Stimulated activated CD8-positive, alpha-beta memory T cell treated with anti-CD3 and anti-CD28 coated beads, Interleukin-15, amount 100 ng/mL, for 1 hour (primary cell): ENCODE measurements around the gene NCOR2.

Experiments
- DNase-seq: peaks from one replicate; pipeline ENCODE4 v3.0.0-alpha.2; 2020; ENCODE audit warnings: low read depth

NCOR2 gene

DNA sequence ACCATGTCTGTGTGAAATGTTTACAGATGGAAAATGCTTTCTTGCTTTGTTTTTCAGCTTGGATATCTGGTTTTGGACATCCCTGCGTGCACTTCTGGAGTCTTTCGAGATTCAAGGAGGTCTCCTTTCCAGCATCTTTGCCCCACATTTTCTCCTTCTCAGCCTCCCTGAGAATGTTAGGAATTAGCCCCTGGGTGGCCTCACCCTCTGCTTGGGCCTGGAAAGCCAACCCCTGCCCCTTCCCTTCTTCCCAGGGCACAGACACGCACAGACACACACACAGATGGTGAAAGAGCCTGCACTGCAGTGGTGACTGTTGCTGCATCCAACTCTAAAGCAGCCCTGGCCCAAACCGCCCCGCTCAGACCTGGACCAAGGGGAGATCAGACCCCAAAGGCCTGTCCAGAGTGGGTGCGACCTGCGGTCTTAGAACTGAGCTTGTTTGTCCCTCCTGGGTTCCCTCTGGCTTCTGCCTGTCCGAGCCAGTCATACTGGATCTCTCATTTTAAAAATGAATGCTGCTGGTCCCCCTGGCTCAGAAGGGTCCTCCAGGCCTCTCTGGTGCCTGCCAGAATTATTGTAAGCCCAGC, 8.7 kb upstream of the NCOR2 start:
- no peak for DNase-seq

DNA sequence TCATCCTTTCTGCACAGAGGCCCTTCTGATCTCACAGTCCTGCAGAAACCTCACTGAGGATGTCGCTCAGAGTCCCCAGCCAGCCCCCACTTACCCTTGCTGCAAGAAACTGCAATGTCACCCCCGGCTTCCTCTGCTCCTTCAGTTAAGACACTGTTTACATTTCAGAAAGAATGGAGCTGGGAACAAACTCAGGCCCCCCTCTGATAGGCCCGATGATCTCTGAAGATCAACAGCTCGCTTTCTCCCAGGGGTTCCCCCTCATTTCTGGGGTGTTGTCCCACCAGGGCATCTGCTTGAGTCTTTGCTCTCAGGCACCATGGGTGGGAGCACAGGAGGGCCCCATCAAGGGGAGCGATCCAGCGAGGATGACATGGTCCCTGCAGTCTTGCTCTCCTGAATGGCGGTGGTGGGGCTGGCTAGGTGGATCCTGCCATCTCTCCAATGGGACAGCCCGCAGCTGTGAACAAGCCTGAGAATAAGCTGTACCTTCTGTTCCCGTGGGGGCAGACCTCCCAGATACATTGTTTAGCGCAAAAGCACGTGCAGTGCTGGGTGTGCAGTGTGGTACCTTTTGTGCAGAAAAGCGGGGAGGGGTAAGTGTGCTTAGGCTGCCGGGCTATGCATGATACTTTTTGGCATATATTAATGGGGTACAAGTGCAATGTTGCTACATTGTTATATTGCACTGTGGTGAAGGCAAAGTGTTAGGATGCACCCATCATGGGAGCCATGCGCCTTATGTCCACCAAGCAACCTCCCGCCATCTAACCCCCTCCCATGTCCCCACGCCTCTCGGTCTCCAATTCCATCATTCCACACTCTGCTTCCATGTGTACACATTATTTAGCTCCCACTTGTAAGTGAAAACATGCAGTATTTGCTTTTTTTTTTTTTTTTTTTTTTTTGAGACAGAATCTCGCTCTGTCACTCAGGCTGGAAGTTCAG, 6.7 kb upstream of the NCOR2 start:
- no peak for DNase-seq

DNA sequence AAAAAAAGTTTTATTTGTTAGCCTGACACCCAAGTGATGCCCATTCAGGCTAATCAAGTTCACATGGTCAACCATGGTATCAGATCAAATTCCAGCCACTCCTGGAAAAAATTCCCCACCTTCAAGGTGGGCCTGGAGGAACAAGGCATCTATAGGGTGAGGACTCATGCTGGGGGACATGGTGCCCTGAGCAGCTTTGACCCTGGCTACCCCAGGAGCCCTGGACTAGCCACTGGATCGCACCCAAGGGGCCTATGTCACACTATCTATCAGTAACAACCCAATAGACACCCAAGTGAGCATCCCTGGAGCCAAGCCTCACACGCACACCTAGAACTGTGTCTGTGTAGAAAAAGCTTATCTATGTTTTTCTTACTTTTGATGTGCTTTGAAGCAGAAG, 4.1 kb upstream of the NCOR2 start:
- DNase-seq: no peak

DNA sequence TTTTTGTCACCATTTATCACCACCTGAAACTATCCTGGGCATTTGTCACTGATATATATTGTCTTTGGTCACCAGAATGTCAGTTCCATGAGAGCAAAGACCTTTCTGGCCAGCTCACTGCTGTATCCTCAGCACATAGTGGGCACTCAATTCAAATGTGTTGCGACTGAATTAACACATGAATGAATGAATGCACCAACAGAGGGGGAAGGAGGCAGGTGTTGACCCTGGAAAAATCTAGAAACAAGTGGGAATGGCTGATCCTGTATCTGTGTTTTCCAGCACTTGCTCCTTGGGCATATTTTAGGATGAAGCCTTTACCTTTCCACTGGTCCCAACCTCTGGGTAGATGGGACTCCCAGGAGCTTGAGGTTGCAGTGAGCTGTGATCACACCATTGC, 3.4 kb upstream of the NCOR2 start:
- no peak for DNase-seq

DNA sequence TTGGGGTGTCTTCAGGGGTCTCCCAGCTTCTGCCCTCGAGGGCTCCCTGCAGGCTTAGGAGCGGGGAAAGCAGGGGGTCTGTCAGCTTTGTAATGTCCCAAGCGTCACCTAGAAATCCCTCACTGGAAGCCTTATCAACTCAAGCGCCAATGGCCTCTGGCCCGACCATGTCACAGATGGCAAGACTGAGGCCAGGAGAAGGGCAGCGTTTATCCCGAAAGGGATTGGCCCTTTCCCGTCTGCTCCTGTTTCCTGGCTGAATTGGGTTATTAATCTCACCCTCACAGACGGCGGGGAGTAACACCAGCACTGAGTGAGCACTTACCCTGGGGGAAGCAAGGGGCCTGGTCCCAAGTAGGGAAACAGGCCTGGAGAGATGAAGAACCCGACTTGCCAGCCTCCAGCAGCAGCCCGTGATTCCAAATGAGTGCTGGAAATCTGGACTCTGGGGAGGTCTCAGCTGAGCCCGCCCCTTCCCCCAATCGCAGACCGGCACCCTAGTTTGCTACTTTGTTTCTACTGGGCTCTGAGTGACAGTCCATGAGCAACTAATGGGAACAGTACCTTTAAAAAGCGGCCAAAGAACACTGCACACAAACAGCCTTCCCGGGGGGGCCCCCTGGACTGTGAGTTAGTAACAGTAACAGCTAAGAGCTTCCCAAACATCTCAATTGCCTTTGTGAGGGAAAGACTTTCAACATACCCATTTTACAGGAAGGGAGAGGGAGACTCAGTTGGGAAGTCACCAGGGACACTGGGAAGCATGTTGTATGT, 2.1 kb upstream of the NCOR2 start:
- no peak for DNase-seq

DNA sequence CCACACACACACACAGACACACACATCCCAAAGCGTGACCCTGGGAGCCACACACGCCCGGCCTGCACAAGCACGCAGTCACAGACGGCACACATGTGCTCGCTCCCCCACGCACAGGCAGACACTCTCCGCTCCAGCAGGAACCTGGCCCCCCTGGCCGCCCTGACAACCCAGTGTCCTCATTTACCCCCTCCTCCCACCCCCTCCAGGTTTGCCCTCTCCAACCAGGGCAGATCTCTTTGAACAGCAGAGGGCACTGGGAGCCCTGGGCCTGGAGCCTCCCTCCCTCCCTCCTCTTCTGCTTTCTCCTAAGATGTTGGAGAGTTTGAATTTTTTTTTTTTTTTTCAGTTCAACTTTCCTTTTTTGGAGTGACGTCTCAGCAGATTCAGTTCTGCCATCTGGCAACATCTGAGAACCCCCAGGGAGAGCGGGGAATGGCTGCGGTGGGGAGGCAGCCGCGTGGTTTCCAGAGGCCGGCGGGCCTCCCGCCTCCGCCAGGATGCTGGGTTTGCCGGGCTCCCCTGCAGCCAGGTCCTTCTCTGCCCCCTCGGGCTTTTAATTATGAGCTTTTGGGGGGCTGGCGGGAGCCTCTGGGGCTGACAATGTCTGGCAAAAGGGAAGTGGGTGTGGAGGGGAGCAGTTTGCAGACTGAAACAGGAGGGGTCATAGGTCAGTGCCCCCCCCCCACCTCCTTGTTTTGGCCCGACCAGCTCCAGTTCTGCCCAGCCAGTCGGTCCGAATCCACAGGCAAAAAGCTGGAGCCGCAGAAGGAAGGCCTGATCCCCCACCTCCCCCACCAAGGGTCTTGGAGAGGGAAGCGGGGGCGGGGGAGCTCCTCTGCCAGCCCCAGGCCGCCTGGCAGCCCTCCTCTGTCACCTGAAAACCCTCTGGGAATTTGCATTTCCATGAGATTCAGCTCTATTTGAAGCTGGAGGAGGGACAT, 1.3 kb upstream of the NCOR2 start:
- no peak for DNase-seq

DNA sequence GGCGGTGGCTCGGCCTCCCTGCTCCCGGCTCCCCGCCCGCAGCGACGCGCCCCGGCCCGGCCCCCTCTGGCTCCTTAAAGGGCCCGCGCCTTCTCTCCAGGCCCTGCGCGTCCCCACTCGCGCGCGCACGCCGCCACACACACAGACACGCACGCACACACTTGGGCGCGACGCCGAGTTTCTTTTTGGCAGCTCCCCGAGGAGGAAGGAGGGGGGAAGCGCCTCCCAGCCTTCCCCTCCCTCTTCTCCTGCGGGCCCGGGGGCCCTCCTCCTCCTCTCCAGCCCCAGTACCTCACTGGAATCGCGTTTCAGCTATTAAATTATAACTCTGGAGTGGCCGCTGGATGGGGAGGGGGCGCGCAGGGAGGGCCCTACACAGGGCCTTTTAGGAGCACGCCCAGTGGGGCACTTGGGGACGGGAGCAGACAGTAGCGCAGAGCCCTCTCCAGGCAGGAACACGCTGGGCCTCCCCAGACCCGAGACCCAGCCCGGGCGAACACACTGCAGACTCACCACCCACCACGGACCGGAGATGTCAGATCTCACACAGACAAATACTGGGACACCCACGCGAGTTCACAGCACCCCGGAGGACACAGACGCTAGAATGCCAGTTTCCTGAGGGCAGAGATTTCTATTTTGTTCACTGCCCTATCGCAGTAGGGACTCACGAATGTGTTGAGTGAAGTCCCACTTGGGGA, 411 bp upstream of the NCOR2 start:
- peak; percentile 58 for DNase-seq

DNA sequence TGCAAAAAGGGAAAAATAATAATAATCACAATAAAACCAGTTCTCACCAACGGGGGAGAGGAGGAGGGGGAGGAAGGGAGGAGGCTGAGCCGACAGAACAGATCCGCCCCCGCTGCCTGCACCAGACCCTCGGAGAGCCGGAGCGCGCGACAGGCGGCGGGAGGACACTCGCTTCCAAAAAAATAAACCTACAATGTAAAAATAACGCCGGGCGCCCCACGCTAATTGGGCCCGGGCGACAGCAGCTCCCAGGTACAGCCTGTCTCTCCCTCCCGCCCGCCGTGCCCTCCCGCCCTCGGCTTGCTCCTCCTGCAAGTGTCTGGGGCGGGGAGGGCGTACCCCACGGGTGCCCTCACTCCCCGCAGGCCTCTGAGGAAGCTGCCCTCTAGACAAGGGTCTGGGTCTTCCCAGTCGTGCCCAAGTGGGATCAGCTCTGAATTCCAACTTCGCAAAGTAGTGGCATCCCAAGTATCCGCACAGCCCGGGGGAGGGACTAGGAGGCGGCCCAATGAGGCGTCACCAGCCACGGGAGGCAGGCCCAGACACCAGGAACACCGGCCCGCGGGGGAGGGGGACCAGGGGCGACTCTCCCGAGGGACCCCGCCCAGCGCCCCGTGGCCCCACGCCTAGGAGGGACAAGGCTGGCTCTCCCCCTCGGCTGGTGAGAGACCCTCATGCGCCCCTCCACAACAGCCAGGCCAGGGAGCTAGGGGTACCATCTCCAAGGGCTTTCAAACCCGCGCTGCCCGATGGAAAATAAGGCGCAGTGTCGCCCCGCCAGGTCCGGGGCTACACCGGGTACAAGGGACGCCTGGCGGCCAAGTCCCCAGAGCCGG, 1.0 kb downstream of the NCOR2 start:
- DNase-seq: peak; percentile 40

DNA sequence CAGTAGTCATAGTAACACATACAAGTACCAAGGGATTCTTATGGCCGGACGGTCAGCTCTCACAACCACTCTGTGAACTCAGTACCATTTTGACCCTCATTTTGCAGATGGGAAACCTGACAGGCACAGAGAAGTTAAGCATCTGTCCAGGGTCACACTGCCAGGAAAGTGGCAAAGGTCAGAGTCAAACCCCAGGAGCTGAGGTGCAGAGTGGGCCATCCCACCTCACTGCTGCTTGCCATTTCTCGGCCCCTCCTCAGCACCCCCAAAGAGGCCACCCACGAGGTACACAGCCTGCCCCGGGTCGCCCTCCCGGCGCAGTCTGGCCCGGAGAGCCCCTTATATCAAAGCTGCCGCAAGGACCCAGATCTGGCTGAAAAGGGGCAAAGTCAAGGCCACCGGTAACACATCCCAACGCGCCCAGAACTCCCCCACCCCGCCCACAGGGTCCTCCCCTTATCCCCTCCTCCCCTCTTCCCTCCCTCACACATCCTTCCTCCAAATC, 1.7 kb downstream of the NCOR2 start:
- no peak for DNase-seq

DNA sequence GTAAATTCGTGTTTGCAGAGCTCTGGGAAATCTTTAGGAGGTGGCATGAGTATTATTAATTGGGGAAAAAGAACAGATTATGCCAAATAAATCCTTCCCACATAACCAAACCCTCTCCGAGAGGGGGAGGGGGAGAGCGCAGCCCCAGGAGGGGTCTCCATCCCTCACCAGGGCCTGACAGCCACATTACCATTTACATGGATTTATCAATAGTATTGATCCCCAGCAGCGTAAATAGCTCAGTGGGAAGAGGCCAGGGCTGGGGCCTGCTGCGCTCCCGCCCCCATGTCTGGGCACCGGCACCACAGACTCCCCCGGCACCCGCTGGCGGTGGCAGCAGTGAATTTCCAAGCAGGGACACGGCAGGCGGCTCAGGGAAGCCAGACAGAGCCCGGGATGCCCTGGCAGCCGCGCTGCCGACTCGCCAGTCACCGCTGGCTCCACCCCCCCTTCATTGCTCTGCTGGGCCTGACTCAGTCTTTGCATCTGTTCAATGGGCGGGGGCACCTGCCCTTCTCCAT, 2.4 kb downstream of the NCOR2 start:
- DNase-seq: no peak

DNA sequence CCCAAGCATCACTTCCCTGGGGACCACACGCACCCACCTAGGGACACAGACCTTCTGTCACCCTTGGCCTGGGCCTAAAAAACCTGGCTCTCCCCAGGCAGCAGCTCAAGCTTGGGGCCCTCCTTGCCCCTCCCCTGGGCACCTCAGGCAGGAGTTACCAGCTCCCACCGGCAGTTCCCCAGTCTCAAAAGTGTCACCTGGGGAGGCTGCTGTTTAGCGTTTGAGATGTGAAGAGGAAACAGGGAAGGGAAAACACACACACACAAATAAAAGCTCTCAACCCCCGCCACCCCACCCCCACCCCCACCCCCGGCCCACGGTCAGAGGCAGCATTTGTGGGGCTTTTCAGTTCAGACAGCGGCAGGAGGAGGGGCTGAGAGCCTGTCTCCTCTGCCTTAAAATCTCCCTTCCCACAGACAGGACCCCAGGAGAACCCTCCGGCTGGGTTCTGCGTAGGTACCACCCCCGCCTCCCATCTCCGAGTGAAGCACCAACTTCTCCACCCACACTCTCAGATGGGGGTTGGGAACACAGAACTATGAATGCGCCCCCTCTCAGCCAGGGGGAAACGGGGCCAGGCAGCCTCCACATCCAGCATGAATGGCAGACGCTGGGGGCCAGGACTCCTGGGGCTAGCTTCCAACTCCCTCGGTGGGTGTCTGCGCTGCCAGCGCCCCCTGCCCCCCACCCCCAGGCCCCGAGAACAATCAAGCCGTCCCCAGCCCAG, 3.0 kb downstream of the NCOR2 start:
- DNase-seq: no peak

DNA sequence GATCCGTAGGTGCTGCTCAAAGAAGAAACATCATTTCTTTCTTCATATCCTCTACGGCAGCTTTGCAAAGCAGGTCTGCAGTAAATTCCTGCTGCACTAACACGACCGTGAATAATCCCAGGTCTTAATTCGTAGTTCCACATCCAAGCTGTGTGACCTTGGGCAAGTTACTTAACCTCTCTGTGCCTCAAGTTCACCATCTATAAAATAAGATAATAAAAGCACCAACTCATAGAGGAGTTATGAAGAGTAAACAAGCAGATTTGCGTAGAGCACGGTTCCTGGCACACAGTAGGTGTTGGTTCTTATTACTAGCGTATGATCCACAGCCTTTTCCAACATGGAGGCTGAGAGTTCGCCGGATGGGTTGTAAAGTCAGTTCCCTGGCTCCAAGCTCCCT, 3.6 kb downstream of the NCOR2 start:
- DNase-seq: no peak

DNA sequence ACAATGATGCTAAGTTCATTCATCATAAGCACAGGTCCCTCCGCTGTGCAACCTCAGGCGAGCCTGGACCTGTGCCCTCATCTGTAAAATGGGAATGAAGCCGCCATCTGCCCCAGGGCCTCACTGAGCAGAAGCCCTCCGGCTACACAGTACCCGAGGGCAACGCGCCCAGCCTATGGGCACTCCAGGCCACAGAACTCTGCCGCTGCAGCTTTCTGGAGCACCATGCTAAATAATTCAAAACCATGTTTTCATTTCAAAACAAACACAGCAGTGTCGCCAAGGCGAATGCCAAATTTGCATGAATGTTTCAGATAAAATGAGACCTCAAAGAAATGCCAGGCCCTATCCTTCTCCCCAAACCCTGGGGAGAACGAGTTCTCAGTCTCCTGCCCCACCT, 4.0 kb downstream of the NCOR2 start:
- no peak for DNase-seq

DNA sequence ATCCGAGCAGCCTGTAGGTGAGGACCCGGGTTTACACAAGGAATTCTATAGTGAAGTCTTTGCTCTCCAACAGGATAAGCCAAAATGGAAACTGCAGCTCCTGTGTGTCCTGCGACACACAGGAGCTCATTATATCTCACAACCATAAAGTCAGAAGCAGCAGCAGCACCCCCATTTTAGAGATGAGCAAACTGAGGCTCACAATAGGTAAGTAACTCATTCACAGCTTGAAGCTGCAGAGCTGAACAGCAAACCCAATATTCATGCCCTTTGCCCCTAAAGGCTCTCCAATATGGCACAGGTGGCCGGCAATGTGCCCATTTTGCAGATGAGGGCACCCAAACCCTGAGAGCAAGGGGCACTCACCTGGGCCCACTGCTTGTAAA, 4.6 kb downstream of the NCOR2 start:
- DNase-seq: no peak

DNA sequence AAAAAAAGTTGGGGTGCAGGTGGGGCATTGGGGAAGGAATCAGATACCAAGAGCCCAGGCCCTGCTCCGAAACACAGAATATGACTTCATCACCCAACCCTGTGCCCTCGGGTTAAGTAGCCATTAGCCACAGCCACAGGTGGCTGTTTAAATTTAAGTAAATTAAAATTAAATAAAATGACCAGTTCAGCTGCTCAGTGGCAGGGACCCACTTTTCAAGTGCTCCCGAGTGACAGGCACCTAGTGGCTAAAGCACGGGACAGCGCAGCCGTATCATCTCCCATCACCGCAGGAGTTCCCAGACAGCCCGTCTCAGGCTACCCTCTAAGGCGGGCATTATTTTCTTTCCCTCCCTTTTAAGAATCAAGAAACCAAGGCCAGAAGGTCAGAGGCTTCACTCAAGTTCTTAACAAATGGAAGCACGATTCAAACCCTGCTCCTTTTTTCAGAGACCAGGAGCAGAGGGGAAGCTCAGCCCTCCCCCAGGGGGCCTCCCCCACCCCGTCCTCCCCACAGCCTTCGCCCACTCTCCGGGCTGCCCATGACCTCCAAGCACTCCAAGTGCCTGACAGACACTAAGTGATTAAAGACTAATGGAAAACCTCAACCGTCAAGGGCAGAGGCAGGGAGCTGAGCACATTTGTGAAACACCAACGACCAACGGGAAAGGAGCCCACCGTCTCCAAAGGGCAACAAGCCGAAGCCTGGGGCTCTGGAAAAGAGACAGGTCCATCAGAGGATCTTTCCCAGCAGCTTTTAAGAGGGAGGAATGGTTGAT, 5.2 kb downstream of the NCOR2 start:
- no peak for DNase-seq

DNA sequence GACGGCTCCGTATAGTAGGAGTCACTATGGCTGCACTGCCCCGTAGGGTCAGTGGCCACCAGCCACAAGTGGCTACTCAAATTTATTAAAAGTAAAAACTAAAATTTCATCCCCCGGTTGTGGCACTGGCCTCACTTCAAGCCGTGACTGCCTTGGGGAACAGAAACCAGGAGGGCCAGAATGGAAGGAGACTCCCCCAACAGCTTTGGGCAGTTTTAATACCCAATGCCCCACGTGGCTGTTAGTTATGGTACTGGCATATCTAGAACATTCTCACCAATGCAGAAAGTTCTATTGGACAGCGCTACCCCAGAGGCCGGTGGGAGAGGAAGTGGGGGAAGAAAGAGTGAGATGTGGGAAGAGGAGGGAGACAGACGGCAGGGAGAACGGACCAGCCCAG, 6.2 kb downstream of the NCOR2 start:
- DNase-seq: no peak

DNA sequence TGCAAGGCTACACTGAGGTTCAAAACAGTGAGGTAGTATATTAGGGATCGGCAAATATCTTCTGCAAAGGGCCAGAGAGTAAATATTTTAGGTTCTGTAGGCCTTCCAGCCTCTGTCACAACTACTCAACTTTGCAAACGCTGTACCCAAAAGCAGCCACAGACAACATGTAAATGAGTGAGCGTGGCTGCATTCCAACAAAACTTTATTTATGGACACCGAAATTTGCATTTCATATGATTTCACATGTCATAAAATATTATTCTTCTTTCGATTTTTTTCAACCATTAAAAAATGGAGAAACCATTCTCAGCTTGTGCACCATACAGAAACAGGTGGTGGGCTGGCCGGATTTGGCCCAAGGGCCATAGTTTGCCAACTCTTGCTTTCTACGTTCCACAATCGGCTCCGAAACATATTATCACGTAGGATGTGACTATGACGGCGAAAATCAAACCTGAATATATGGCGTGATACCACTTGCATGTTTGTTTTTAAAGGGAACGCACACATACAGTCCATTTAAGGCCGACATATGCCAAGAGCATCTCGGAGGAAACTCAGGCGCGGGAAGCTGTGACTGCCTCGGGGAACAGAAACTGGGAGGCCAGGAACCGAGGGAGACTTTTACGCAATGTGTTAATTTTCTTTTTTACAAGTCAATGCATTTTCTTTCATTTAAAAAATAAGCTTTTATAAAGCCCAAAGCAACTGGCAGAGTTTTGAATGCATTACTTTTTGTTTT, 7.1 kb downstream of the NCOR2 start:
- DNase-seq: no peak
